Astrocyte (in vitro differentiated cells and primary cell): ENCODE measurements around the gene SSUH2.

ENCODE experiments used
- CTCF ChIP-seq: IDR thresholded peaks from 2 replicates; pipeline ENCODE4 v1.5.1; 2011; ENCODE audit warnings: low read depth, mild to moderate bottlenecking, inconsistent platforms, low read length, moderate library complexity; ENCODE audit not compliant: insufficient read depth
- EZH2 ChIP-seq: IDR thresholded peaks from 2 replicates; pipeline ENCODE4 v1.6.1; 2012; ENCODE audit warnings: mild to moderate bottlenecking, low read length, inconsistent platforms; ENCODE audit not compliant: insufficient read depth

GRCh38 chr3:8656240-8656639 is 11.6 kb upstream of the SSUH2 start:
- no peak for TF ChIP-seq CTCF
- no peak for TF ChIP-seq EZH2
